ENCODE results near the gene CD300C.

The CD300C gene

DNA sequence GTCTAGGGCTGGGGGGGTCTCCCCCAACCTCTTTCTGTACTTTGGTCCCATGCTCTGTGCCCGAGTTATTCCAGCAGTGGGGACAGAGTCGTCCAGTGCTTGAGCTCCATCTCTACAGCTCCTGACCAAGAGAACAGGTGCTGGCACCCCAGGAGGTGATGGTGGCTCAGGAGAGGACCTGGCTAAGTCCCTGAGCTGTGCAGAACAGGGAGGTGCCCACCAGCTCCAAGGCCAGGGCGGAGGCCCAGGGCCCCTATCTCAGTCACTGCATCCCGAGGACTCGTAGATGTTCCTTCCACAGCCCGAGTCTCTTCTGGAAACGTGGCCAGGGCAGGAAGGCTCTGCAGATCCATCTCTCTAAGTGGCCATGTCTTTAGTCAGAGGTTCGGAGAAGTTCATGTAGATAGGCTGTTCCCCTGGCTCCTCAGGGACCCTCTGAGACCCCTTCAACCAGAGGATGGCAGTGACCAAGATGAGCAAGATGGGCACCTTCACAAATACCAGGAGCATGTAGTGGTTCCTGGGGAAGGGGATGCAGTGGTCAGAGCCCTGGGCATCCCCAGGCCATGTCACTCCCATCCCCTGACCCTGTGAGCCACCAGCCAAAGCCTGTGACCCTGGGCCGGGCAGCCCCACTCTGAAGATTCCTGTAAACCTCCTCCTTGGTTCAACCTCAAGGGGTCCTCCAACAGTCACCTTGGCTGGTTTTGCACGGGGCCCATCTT lies 23.4 kb downstream of the CD300C start:
- Histone ChIP-seq H3K4me3 (ENCODE audit: low read depth, low read length) (no peak overlapping the region), H3K36me3 (ENCODE audit: control insufficient read depth in 2 of 2, insufficient read depth in 1 of 2, low read length in 2 of 2) (no peaks in the 10 kb centered on the region), H3K27ac (ENCODE audit: extremely low read depth, low read depth, low read length) (no peak overlapping the region), H3K9me3 (ENCODE audit: control insufficient read depth, insufficient read depth, low read depth, low read length) (no peaks in the 10 kb centered on the region), H3K4me1 (ENCODE audit: control insufficient read depth, insufficient read depth, low read length) (no peaks in the 10 kb centered on the region)
- TF ChIP-seq, protein P1, sequence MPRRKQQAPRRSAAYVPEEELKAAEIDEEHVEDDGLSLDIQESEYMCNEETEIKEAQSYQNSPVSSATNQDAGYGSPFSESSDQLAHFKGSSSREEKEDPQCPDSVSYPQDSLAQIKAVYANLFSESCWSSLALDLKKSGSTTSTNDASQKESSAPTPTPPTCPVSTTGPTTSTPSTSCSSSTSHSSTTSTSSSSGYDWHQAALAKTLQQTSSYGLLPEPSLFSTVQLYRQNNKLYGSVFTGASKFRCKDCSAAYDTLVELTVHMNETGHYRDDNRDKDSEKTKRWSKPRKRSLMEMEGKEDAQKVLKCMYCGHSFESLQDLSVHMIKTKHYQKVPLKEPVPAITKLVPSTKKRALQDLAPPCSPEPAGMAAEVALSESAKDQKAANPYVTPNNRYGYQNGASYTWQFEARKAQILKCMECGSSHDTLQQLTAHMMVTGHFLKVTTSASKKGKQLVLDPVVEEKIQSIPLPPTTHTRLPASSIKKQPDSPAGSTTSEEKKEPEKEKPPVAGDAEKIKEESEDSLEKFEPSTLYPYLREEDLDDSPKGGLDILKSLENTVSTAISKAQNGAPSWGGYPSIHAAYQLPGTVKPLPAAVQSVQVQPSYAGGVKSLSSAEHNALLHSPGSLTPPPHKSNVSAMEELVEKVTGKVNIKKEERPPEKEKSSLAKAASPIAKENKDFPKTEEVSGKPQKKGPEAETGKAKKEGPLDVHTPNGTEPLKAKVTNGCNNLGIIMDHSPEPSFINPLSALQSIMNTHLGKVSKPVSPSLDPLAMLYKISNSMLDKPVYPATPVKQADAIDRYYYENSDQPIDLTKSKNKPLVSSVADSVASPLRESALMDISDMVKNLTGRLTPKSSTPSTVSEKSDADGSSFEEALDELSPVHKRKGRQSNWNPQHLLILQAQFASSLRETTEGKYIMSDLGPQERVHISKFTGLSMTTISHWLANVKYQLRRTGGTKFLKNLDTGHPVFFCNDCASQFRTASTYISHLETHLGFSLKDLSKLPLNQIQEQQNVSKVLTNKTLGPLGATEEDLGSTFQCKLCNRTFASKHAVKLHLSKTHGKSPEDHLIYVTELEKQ (tag by site-specific recombination; IDR thresholded peaks at IDR 0.05; ENCODE audit: borderline replicate concordance), result no peak
- TF ChIP-seq ZNF391 (tag by site-specific recombination; IDR thresholded peaks at IDR 0.05; ENCODE audit: borderline replicate concordance, low read depth), result no peak
- ChIA-PET POLR2A (no interaction called here), CTCF (interaction anchor here (0.8 kb wide), 2 partner anchors 10 to 155 kb away, joined by 3 to 4 read pairs; no protein-coding TSS in a partner anchor)

DNA sequence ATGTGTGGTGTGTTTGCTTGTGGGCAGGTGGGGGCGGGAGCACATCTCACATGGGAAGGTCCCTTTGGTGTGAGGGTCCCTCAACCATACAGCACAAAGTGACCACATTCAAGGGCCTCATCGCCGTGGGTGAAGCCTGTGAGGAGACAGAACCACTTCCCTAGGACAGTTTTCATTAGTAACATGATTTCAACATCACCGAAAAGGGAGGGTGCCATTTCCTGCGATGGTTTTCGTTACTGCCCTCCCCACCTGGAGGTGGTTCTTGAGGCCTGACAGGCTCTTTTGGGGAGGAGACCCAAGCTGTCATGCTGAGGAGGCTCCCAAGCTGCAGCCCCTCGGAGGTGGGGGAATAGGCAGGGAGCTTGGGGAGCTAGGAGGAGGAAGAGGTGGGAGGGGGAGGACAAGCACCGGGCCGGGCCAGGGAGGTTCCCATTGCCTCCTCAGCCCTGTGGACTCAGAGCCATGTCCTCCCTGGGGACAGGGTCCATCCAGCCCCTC lies 24.2 kb downstream of the CD300C start:
- no peaks in the 10 kb centered on the region for H3K36me3 ChIP-seq (ENCODE audit: control insufficient read depth in 2 of 2, insufficient read depth in 1 of 2, low read length in 2 of 2)
- H3K4me3 ChIP-seq (ENCODE audit: low read depth, low read length), result no peak overlapping the region
- ChIA-PET CTCF (no interaction called here), POLR2A (no interaction called here)
- H3K27ac ChIP-seq (ENCODE audit: extremely low read depth, low read depth, low read length), result no peak overlapping the region
- H3K4me1 ChIP-seq (ENCODE audit: control insufficient read depth, insufficient read depth, low read length), result no peaks in the 10 kb centered on the region
- no peaks in the 10 kb centered on the region for H3K9me3 ChIP-seq (ENCODE audit: control insufficient read depth, insufficient read depth, low read depth, low read length)
- TF ChIP-seq ZNF146 (tag by site-specific recombination; IDR thresholded peaks at IDR 0.05) (no peak), TCF7L2 (IDR thresholded peaks at IDR 0.05; ENCODE audit: borderline replicate concordance, low read depth, low read length) (no peak), KLF9 (tag by site-specific recombination; IDR thresholded peaks at IDR 0.05; ENCODE audit: low read depth) (no peak), RBAK (tag by site-specific recombination; IDR thresholded peaks at IDR 0.05) (no peak), ZNF660 (tag by site-specific recombination; IDR thresholded peaks at IDR 0.05) (no peak), ZBTB1 (tag by site-specific recombination; IDR thresholded peaks at IDR 0.05) (no peak), ZNF394 (tag by site-specific recombination; IDR thresholded peaks at IDR 0.05; ENCODE audit: borderline replicate concordance) (no peak), ZBTB8A (tag by site-specific recombination; IDR thresholded peaks at IDR 0.05) (no peak), ZNF510 (tag by site-specific recombination; IDR thresholded peaks at IDR 0.05; ENCODE audit: insufficient replicate concordance) (no peak), FEZF1 (tag by site-specific recombination; IDR thresholded peaks at IDR 0.05) (no peak)
- TF ChIP-seq, protein P2, sequence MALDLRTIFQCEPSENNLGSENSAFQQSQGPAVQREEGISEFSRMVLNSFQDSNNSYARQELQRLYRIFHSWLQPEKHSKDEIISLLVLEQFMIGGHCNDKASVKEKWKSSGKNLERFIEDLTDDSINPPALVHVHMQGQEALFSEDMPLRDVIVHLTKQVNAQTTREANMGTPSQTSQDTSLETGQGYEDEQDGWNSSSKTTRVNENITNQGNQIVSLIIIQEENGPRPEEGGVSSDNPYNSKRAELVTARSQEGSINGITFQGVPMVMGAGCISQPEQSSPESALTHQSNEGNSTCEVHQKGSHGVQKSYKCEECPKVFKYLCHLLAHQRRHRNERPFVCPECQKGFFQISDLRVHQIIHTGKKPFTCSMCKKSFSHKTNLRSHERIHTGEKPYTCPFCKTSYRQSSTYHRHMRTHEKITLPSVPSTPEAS (tag by site-specific recombination; IDR thresholded peaks at IDR 0.05), result no peak
- TF ChIP-seq, protein P3, sequence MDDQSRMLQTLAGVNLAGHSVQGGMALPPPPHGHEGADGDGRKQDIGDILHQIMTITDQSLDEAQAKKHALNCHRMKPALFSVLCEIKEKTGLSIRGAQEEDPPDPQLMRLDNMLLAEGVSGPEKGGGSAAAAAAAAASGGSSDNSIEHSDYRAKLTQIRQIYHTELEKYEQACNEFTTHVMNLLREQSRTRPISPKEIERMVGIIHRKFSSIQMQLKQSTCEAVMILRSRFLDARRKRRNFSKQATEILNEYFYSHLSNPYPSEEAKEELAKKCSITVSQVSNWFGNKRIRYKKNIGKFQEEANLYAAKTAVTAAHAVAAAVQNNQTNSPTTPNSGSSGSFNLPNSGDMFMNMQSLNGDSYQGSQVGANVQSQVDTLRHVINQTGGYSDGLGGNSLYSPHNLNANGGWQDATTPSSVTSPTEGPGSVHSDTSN (CRISPR knock-in tag; IDR thresholded peaks at IDR 0.05), result no peak
- TF ChIP-seq, protein P4, sequence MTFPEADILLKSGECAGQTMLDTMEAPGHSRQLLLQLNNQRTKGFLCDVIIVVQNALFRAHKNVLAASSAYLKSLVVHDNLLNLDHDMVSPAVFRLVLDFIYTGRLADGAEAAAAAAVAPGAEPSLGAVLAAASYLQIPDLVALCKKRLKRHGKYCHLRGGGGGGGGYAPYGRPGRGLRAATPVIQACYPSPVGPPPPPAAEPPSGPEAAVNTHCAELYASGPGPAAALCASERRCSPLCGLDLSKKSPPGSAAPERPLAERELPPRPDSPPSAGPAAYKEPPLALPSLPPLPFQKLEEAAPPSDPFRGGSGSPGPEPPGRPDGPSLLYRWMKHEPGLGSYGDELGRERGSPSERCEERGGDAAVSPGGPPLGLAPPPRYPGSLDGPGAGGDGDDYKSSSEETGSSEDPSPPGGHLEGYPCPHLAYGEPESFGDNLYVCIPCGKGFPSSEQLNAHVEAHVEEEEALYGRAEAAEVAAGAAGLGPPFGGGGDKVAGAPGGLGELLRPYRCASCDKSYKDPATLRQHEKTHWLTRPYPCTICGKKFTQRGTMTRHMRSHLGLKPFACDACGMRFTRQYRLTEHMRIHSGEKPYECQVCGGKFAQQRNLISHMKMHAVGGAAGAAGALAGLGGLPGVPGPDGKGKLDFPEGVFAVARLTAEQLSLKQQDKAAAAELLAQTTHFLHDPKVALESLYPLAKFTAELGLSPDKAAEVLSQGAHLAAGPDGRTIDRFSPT (tag by site-specific recombination; IDR thresholded peaks at IDR 0.05), result no peak
- TF ChIP-seq, protein P5, sequence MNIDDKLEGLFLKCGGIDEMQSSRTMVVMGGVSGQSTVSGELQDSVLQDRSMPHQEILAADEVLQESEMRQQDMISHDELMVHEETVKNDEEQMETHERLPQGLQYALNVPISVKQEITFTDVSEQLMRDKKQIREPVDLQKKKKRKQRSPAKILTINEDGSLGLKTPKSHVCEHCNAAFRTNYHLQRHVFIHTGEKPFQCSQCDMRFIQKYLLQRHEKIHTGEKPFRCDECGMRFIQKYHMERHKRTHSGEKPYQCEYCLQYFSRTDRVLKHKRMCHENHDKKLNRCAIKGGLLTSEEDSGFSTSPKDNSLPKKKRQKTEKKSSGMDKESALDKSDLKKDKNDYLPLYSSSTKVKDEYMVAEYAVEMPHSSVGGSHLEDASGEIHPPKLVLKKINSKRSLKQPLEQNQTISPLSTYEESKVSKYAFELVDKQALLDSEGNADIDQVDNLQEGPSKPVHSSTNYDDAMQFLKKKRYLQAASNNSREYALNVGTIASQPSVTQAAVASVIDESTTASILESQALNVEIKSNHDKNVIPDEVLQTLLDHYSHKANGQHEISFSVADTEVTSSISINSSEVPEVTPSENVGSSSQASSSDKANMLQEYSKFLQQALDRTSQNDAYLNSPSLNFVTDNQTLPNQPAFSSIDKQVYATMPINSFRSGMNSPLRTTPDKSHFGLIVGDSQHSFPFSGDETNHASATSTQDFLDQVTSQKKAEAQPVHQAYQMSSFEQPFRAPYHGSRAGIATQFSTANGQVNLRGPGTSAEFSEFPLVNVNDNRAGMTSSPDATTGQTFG (tag by site-specific recombination; IDR thresholded peaks at IDR 0.05; ENCODE audit: borderline replicate concordance), result no peak
- TF ChIP-seq, protein P6, sequence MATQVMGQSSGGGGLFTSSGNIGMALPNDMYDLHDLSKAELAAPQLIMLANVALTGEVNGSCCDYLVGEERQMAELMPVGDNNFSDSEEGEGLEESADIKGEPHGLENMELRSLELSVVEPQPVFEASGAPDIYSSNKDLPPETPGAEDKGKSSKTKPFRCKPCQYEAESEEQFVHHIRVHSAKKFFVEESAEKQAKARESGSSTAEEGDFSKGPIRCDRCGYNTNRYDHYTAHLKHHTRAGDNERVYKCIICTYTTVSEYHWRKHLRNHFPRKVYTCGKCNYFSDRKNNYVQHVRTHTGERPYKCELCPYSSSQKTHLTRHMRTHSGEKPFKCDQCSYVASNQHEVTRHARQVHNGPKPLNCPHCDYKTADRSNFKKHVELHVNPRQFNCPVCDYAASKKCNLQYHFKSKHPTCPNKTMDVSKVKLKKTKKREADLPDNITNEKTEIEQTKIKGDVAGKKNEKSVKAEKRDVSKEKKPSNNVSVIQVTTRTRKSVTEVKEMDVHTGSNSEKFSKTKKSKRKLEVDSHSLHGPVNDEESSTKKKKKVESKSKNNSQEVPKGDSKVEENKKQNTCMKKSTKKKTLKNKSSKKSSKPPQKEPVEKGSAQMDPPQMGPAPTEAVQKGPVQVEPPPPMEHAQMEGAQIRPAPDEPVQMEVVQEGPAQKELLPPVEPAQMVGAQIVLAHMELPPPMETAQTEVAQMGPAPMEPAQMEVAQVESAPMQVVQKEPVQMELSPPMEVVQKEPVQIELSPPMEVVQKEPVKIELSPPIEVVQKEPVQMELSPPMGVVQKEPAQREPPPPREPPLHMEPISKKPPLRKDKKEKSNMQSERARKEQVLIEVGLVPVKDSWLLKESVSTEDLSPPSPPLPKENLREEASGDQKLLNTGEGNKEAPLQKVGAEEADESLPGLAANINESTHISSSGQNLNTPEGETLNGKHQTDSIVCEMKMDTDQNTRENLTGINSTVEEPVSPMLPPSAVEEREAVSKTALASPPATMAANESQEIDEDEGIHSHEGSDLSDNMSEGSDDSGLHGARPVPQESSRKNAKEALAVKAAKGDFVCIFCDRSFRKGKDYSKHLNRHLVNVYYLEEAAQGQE (tag by site-specific recombination; IDR thresholded peaks at IDR 0.05), result no peak
- TF ChIP-seq, protein P7, sequence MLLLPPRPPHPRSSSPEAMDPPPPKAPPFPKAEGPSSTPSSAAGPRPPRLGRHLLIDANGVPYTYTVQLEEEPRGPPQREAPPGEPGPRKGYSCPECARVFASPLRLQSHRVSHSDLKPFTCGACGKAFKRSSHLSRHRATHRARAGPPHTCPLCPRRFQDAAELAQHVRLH (tag by site-specific recombination; IDR thresholded peaks at IDR 0.05), result no peak
